Neural progenitor cell (in vitro differentiated cells): ENCODE measurements around the gene KPNA4.

Source experiments
- EZH2 ChIP-seq: fragments of 200-600 bp; sonication (generic); IDR thresholded peaks from 2 replicates; pipeline ENCODE4 v1.6.1; 2017; ENCODE audit warnings: antibody characterized with exemption, mild to moderate bottlenecking, moderate library complexity
- TF ChIP-seq, protein P1 (sequence below): fragments of 200-600 bp; sonication (generic); IDR thresholded peaks from 2 replicates; pipeline ENCODE4 v1.5.1; 2017; ENCODE audit warnings: antibody characterized with exemption, mild to moderate bottlenecking

DNA sequence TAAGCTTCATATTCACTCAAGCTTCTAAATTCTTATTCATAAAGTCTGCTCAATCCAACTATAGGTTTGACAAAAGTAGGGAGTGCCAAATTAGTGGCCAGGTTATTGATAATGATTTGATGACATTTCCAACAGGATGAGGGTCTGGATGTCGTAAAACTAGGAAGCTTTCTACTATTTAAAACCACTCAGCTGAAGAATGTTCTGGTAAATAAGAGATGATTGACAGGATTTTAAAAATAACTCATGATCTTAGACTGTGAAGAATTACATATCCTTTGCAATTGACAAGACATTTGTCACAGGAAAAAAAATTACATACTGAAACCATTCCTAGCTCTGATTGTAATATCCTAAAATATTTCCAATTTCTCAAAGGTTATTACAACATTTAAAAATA lies 100.4 kb downstream of the KPNA4 start:
- TF ChIP-seq EZH2 = no peak
- TF ChIP-seq, protein P1, sequence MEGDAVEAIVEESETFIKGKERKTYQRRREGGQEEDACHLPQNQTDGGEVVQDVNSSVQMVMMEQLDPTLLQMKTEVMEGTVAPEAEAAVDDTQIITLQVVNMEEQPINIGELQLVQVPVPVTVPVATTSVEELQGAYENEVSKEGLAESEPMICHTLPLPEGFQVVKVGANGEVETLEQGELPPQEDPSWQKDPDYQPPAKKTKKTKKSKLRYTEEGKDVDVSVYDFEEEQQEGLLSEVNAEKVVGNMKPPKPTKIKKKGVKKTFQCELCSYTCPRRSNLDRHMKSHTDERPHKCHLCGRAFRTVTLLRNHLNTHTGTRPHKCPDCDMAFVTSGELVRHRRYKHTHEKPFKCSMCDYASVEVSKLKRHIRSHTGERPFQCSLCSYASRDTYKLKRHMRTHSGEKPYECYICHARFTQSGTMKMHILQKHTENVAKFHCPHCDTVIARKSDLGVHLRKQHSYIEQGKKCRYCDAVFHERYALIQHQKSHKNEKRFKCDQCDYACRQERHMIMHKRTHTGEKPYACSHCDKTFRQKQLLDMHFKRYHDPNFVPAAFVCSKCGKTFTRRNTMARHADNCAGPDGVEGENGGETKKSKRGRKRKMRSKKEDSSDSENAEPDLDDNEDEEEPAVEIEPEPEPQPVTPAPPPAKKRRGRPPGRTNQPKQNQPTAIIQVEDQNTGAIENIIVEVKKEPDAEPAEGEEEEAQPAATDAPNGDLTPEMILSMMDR = no peak
